Glomerular visceral epithelial cell (primary cell): ENCODE results near the gene PRR11.
"Not testable (repeated sequence)": the region's sequence is repeated elsewhere in the genome, so short reads cannot be mapped to it uniquely, and the experiment has no call there.

Experiments
- DNase-seq: peaks from one replicate; pipeline ENCODE4 v3.0.0-alpha.2; 2016; ENCODE audit errors: extremely low spot score

PRR11 gene

DNA sequence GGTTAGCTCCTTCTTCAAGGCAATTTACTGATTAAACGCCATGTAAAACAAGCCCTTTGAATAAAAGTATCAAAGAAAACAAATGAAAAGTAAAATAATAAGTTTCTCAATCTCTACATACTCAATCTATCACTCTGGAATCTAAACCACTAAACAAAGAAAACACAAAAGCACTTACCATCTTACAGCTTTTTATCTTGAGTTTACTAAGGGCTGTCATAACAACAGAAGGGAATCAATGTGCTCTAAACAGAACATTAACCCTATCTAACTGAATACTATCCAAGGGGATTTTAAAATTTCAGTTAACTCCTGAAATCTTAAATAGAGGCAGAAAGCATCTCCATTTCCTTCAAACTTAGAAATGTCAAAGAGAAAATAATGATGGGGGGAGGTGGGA is 4.0 kb upstream of the PRR11 start:
- DNase-seq, result no peak

DNA sequence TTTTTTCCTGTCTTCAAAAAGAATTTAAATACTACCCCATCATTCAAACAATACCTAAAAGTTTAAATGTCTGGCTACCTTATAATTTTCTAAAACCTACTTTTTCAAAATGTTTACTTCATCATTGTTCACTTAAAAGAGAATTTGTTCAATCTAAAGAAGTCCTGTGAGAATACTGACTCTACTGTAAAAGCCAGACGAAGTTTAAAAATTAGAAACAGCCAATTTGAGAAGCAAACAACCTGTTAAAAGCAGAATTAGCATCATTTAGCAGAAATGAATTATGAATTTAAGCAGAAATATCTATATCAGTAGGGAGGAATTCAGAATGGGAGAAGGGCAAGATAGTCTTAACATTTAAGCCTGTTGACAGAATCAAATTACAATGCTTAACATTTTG is 2.6 kb upstream of the PRR11 start:
- no peak for DNase-seq

GRCh38 chr17:59154292-59154720 is 1.2 kb upstream of the PRR11 start:
- DNase-seq, result peak; percentile 61

DNA sequence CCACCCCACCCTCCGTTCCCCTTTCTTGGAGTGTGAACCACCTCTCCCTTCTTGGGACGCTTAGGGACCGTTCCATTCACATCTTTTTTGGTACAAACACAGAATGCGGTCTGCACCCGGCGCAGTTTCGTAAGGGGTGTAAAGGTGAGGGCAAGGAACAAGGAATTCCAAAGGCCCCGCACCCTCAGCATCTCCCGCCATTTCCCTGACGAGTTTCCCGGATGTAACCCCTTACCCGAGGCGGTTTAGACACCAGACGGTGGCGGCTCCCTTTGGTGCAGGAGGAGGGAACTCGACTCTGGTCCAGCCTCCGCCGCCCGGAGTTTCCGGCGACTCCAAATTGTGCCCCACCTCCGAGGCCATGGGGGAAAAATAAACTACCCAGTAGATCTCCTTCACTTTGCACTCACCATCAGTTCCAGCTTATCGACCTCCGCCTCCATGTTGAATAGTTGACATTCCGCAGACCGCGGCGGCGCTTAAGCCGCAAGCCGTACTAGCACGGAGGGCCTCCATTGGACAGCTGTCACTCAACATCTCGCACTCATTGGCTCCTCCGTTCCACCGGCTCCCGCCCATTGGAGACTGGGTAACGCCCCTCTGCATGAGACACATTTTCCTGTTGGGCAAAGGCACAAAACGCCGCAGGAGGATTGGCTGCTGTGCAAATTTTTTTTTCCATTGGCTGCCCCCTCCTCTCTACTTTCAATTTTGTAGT is 666 bp upstream of the PRR11 start, which contains the start of gene SKA2:
TSS of gene SKA2 (minus strand) at position 466 of the 718 bp plus-strand sequence. CDS start at position 443, 23 bp downstream.
- no peak for DNase-seq

DNA sequence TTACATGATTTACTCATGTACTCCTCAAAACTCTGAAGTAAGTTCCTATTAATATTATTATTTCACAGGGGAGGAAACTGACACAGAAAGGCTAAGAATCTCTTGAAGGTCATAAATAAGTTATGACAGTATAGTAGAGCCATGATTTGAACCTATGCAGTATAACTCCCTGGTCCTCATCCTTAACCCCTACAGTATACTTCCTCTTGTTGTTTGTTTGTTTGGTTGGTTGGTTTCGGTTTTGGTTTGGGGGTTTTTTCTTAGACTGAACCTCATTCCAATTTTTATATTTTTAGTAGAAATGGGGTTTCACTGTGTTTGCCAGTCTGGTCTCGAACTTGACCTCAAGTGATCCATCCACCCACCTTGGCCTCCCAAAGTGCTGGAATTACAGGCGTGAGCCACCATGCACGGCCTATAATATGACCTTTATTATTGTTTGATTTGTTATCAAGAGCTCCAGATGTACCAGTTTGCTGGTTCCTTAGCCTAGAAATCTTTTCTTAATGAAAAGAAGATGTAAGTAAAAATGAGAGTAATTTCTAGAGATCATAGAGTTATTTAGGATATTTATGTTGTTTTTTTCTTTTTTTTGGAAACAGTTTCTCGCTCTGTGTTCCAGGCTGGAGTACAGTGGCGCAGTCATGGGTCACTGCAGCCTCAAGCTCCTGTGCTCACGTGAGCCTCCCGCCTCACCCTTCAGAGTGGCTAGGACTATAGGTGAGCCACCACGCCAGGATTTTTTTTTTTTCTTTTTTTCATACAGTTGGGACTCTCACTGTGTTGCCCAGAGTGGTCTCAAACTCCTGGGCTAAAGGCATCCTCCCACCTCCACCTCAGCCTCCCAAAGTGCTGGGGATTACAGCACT is 4.8 kb downstream of the PRR11 start:
- DNase-seq, result no peak

GRCh38 chr17:59161477-59161876 is 5.9 kb downstream of the PRR11 start:
- DNase-seq, result no peak

- peak; percentile 64 for DNase-seq
Observed at GRCh38 chr17:59165933-59166342, 10.4 kb downstream of the PRR11 start.

- DNase-seq, result peak; percentile 39
Observed at GRCh38 chr17:59167571-59168001, 12.0 kb downstream of the PRR11 start.

GRCh38 chr17:59172436-59173004 is 17.0 kb downstream of the PRR11 start:
- DNase-seq, result no peak

DNA sequence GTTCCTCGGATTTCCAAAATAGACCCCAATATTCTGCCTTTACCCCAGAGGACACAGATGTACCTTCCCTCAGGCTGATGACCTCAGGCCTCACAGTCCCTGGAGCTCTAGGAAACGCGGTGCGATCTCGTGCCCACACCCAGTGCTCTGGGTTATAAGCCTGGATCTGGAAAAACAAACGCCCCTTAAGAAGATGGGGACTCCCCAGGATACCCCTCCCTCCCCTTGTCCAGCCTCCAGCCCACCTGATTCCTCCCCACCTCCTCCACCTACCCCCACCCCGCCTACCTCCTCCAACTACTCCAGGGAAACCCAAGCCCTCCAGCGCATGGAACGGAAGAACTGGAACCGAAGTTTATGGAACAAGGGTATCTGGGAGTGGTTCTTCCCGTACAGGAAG is 19.1 kb downstream of the PRR11 start:
- no peak for DNase-seq

DNA sequence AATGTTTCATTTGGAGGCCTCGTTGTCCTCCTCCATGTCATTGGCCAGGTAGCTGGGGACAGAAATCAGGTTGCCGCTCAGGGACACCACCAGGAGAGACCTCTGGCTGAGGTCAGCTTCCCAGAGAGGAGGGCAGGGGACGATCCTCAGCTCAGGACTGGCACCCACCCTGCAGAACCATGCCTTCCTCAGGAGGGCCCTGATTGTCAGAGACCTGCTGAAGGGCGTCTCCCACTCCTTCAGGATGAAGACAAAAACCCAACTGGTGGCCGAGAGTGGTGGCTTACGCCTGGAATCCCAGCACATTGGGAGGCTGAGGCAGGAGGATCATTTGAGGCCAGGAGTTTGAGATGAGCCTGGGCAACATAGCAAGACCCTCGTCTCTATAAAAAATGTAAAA is 19.5 kb downstream of the PRR11 start:
- no peak for DNase-seq

DNA sequence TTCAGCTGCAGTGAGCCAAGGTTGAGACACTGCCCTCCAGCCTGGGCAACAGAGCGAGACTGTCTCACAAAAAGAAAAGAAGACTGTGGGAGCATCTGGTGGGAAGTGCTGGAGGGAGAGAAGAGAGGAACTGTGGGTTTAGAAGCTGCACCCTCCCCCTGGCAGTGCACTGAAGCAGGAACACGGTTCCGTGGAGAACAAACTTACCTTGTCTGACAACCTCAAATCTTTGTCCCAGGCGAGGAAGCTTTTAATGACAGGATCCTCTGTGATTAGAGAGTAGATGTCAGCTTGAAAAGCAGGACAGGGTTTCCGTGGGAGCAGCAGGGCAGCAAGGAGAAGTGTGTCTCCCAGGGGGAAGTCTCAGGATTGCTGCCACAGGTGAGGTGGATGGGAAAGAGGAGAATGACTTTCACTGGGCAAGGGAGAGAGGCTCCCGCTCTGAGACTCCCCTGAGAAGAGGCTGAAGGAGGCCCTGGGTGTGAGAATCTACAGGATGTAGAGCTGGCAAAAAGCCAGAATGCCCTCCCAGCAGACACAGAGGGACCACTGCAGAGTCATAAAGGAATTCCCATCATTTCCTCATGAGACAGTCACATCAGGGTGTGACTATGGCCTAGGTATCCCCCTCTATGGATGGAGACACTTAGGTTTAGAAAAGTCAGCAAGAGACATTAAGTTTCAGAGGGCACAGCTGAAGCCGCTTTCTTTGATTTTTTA is 22.9 kb downstream of the PRR11 start:
- DNase-seq, result peak; percentile 37

- DNase-seq, result not testable (repeated sequence)
Observed at GRCh38 chr17:59179601-59180000, 24.1 kb downstream of the PRR11 start.

DNA sequence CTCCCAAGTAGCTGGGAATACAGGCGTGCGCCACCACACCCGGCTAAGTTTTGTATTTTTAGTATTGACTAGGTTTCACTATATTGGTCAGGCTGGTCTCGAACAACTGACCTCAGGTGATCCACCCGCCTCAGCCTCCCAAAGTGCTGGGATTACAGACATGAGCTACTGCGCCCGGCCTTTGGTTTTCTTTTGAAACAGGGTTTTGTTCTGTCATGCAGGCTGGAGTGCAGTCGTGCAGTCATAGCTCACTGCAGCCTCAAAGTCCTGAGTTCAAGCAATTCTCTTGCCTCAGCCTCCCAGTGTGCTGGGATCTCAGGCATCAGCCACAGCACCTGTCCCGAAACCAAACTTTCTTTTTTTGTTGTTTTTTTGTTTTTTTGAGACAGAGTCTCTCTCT is 25.1 kb downstream of the PRR11 start:
- DNase-seq, result no peak

GRCh38 chr17:59181481-59181880 is 25.9 kb downstream of the PRR11 start:
- DNase-seq, result no peak

DNA sequence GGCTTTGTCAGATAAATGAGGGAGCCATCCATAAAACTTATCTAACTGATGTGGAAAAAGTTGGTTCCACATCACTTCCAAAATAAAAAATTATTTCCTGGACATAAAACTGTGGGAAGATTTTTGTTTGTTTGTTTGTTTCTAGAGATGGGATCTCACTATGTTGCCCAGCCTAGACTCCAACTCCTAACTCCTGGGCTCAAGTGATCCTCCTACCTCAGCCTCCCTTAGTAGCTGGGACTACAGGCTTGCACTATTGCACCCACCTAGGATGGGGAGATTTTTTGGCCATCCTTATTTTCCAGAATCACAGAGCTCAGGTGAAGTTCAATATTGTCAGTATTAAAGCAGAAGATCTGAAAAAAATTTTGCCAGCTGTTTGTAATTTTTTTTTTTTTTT is 30.5 kb downstream of the PRR11 start:
- no peak for DNase-seq

GRCh38 chr17:59186850-59187249 is 31.3 kb downstream of the PRR11 start:
- DNase-seq, result no peak

DNA sequence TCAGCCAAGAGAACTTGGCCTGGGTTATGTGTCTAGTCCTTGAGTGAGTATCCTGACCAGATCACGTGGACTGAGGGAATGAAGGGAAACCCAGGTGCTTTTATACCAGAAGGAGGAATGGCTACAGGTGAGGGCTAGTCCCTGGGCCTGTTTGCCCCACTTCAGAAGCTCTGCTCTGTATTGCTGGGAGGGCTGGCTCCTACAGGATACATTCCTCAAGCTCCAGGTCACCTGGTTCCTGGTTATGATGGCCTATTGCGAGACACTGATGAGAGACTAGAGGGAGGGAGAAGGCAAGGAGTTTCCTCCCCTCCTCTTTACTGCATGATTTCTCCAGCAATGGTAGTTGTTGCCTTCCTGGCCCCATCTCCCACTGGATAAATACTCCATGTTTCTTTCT is 35.3 kb downstream of the PRR11 start:
- no peak for DNase-seq

- no peak for DNase-seq
Observed at GRCh38 chr17:59193336-59193862, 37.9 kb downstream of the PRR11 start.

- DNase-seq, result no peak
Observed at GRCh38 chr17:59199398-59199797, 43.9 kb downstream of the PRR11 start.

DNA sequence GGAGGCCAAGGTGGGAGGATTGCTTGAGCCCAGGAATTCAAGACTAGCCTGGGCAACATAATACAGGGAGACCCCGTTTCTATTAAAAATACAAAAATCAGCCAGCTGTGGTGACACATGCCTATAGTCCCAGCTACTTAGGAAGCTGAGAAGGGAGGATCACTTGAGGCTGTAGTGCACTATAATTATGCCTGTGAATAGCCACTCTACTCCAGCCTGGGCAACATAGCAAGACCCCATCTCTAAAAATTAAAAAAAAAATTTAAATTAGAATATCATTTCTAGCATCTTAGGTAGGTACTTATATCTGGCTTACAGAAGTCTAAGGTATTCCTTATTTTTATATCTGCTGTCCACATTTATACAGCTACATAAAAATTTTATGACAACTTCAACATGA is 46.8 kb downstream of the PRR11 start:
- no peak for DNase-seq

DNA sequence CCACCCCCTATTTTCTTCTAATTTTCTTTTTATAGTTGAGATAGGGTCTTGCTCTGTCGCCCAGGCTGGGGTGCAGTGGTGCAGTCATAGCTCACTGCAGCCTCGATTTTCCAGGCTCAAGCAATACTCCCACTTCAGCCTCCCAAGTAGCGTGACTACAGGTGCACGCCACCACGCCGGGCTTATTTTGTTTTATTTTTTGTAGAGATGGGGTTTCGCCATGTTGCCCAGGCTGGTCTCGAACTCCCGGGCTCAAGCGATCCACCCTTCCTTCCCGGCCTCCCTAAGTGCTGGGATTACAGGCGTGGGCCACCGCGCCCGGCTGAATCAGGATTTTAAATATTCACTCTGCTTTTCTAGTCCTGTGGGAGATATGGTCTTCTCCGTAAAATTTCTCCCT is 63.8 kb downstream of the PRR11 start:
- DNase-seq, result no peak
